PC-9 (cell line): Measurements from ENCODE around the gene PGS1. TPM values are rescaled to one million over a fixed set of nuclear protein-coding genes. Genes with fewer than 3 reads are reported as not detected.
A peak's percentile ranks its signal among the peaks of the same experiment; 100 is the strongest.

Source experiments
- BruUV-seq: library from RNA; stranded (reverse); fragments of 400-500 nt; replicated peaks from 2 replicates; lab custom pipeline; 2021; lab: Mats Ljungman, UMichigan
- CTCF ChIA-PET: fragments of 300-600 bp; sonication (Branson Sonifier 250); formaldehyde crosslinking; loops from one replicate; lab custom pipeline; 2022; ENCODE audit warnings: antibody characterized with exemption; lab: Charles Lee
- POLR2A ChIA-PET: fragments of 300-600 bp; sonication (Branson Sonifier 250); formaldehyde crosslinking; loops from one replicate; lab custom pipeline; 2022; ENCODE audit warnings: antibody characterized with exemption; ENCODE audit not compliant: unreplicated experiment; lab: Charles Lee
- DNase-seq, 2 experiments: peaks; one replicate each; pipeline versions ENCODE4 v3.0.0 to v3.0.0-alpha.2; 2015 to 2022; ENCODE audit warnings: mixed read lengths in 1 of 2
- H2AFZ ChIP-seq: fragments of 200-600 bp; sonication (generic); 2 replicates; pipeline ENCODE4 v1.8.1; 2017; ENCODE audit warnings: antibody characterized with exemption
- H3F3A ChIP-seq: fragments of 200-600 bp; sonication (generic); 2 replicates; pipeline ENCODE4 v1.8.1; 2017; ENCODE audit warnings: antibody characterized with exemption, mild to moderate bottlenecking, low read depth; ENCODE audit not compliant: insufficient read depth
- H3K27ac ChIP-seq: fragments of 200-600 bp; sonication (generic); 2 replicates; pipeline ENCODE4 v1.6.1; 2016; ENCODE audit warnings: mixed run types
- H3K27me3 ChIP-seq: fragments of 200-600 bp; sonication (generic); 2 replicates; pipeline ENCODE4 v1.6.1; 2016; ENCODE audit warnings: low read depth, mixed run types; ENCODE audit not compliant: insufficient read depth
- H3K36me3 ChIP-seq: fragments of 200-600 bp; sonication (generic); 2 replicates; pipeline ENCODE4 v1.6.1; 2016; ENCODE audit warnings: low read depth, mixed run types
- H3K4me1 ChIP-seq: fragments of 200-600 bp; sonication (generic); replicated peaks from 2 replicates; pipeline ENCODE4 v1.6.1; 2016; ENCODE audit warnings: mixed run types; ENCODE audit not compliant: insufficient read depth
- H3K4me2 ChIP-seq: fragments of 200-600 bp; sonication (generic); 2 replicates; pipeline ENCODE4 v1.6.1; 2017; ENCODE audit warnings: mixed run types
- H3K4me3 ChIP-seq: fragments of 200-600 bp; sonication (generic); 2 replicates; pipeline ENCODE4 v1.6.1; 2016; ENCODE audit warnings: mixed run types
- H3K79me2 ChIP-seq: fragments of 200-600 bp; sonication (generic); 2 replicates; pipeline ENCODE4 v1.6.1; 2017; ENCODE audit warnings: low read depth, mixed run types
- H3K9me2 ChIP-seq: fragments of 200-600 bp; sonication (generic); 2 replicates; pipeline ENCODE4 v1.8.1; 2017; ENCODE audit warnings: mild to moderate bottlenecking; ENCODE audit not compliant: insufficient read depth
- H3K9me3 ChIP-seq: fragments of 200-600 bp; sonication (generic); 2 replicates; pipeline ENCODE4 v1.8.1; 2016; ENCODE audit warnings: low read depth; ENCODE audit not compliant: insufficient read depth
- H4K20me1 ChIP-seq: fragments of 200-600 bp; sonication (generic); 2 replicates; pipeline ENCODE4 v1.8.1; 2017; ENCODE audit not compliant: insufficient read depth
- EZH2 ChIP-seq: fragments of 200-600 bp; sonication (generic); IDR thresholded peaks from 2 replicates; pipeline ENCODE4 v1.8.0; 2017; ENCODE audit warnings: antibody characterized with exemption, low read depth
- intact Hi-C: fragments of 100-400 bp; cut with micrococcal nuclease; formaldehyde crosslinking; loops from one replicate; pipeline ENCODE4 v1.10.0; 2022; ENCODE audit not compliant: unreplicated experiment
- total RNA-seq: library from RNA; stranded (reverse); gene quantifications from 2 replicates; pipeline ENCODE4 v1.2.3, GENCODE V29; 2021
- TF ChIP-seq, protein P1 (sequence below): fragments of 200-600 bp; sonication (generic); conservative IDR thresholded peaks from 2 replicates; pipeline ENCODE4 v1.6.1; 2017; ENCODE audit warnings: mixed run types, antibody characterized with exemption, mild to moderate bottlenecking, moderate library complexity

The PGS1 gene
- total RNA-seq, 1 experiment from 2014 or later: 40.2 TPM

DNA sequence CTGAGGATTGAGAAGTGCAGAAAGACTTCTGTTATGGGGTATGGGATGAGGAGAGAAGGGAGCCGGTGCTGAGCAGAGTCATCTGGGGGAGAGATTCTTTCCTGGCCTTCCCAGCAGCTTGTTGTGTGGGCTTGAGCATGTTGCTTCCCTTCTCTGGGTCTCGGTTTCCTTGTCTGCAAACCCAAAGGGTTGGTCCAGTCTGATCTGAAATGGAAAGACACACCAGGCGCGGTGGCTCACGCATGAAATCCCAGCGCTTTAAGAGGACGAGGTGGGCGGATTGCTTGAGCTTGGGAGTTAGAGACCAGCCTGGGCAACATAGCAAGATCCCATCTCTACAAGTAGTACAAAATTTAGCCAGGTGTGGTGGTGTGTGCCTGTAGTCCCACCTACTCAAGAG is 24.6 kb upstream of the PGS1 start:
- peaks cover 40% of the 10 kb centered on the region for H3K4me1 ChIP-seq
- H3K4me3 ChIP-seq: peak overlapping the region; percentile 55; the same call in 1 of the 2 replicates
- ChIA-PET POLR2A (interaction anchor here (0.6 kb wide), 1 partner anchor 269 kb away, joined by 3 read pairs; no protein-coding TSS in a partner anchor), CTCF (no interaction called here)
- H3K9me3 ChIP-seq: no peaks in the 10 kb centered on the region
- no peak overlapping the region for H2AFZ ChIP-seq
- H3K36me3 ChIP-seq: no peaks in the 10 kb centered on the region; the same call in 1 of the 2 replicates
- H3K27me3 ChIP-seq: no peaks in the 10 kb centered on the region
- peaks cover 32% of the 10 kb centered on the region for H3K79me2 ChIP-seq
- peak overlapping the region; percentile 78 for H3K4me2 ChIP-seq
- peaks cover 32% of the 10 kb centered on the region; the same call in 1 of the 2 replicates for H3F3A ChIP-seq
- peaks cover 21% of the 10 kb centered on the region for H4K20me1 ChIP-seq
- DNase-seq: no peak
- H3K9me2 ChIP-seq: no peaks in the 10 kb centered on the region
- TSS peak; percentile 73 for BruUV-seq
- intact Hi-C loops: no loop called here
- H3K27ac ChIP-seq: peak overlapping the region; percentile 65
- TF ChIP-seq EZH2: no peak
- TF ChIP-seq, protein P1, sequence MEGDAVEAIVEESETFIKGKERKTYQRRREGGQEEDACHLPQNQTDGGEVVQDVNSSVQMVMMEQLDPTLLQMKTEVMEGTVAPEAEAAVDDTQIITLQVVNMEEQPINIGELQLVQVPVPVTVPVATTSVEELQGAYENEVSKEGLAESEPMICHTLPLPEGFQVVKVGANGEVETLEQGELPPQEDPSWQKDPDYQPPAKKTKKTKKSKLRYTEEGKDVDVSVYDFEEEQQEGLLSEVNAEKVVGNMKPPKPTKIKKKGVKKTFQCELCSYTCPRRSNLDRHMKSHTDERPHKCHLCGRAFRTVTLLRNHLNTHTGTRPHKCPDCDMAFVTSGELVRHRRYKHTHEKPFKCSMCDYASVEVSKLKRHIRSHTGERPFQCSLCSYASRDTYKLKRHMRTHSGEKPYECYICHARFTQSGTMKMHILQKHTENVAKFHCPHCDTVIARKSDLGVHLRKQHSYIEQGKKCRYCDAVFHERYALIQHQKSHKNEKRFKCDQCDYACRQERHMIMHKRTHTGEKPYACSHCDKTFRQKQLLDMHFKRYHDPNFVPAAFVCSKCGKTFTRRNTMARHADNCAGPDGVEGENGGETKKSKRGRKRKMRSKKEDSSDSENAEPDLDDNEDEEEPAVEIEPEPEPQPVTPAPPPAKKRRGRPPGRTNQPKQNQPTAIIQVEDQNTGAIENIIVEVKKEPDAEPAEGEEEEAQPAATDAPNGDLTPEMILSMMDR: no peak

DNA sequence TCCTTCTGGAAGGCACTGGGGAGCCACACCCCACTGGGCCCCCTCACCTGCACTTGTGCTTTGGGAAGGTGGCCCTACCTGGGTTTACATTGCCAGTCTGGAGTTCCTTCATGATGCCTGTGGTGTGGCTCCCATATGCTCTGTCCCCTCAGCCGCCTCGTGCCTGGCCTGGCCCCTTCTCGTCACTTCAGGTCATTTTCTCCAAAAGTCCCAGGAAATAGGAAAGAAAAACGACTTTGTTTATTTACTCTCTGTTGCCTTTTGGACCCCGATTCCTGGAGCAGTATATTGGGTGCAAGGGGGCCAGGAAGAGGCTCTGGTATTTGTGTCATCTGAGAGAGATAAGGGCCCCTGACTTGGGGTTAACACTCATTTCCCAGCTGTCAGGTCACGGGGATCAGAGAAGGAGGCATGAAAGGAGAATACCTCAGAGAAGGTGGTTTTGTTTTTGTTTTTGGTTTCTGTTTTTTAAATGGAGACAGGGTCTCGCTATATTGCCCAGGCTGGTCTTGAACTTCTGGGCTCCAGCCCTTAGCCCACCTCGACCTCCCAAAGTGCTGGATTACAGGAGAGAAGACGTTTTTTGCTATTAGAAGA is 23.3 kb upstream of the PGS1 start:
- ChIA-PET CTCF (interaction anchor here (0.6 kb wide), 1 partner anchor 100 kb away, joined by 3 read pairs; no protein-coding TSS in a partner anchor), POLR2A (no interaction called here)
- no peak overlapping the region for H2AFZ ChIP-seq
- H3K79me2 ChIP-seq: peaks cover 40% of the 10 kb centered on the region
- H3K9me2 ChIP-seq: no peaks in the 10 kb centered on the region
- H3K4me2 ChIP-seq: no peak overlapping the region
- BruUV-seq: no TSS peak
- no peaks in the 10 kb centered on the region for H3K9me3 ChIP-seq
- peaks cover 22% of the 10 kb centered on the region for H4K20me1 ChIP-seq
- H3K4me1 ChIP-seq: peaks cover 40% of the 10 kb centered on the region
- H3K4me3 ChIP-seq: no peak overlapping the region
- intact Hi-C loops: no loop called here
- TF ChIP-seq, protein P1: no peak
- no peak for TF ChIP-seq EZH2
- H3K27ac ChIP-seq: no peak overlapping the region
- no peak for DNase-seq
- peaks cover 32% of the 10 kb centered on the region; the same call in 1 of the 2 replicates for H3F3A ChIP-seq
- no peaks in the 10 kb centered on the region; the same call in 1 of the 2 replicates for H3K36me3 ChIP-seq
- no peaks in the 10 kb centered on the region for H3K27me3 ChIP-seq

DNA sequence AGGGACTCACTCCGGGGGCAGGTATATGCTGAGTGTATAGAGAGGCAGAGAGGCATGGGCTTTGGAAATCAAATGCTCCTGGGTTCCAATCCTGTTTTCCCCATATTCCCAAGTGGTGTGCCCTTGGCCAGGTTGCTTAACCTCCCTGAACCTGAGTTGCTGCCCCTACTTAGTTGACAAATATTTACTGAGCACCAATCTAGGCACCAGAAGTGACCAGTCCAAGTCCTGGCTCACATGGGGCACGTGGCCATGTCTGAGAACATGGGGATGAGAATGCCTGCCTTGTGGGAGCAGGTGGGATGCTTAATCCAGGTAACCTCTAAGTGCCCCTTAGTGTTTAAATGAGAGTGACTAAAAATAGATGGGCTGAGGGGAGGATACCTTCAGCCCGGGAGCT is 22.7 kb upstream of the PGS1 start:
- H3K27ac ChIP-seq: no peak overlapping the region
- no peak overlapping the region for H2AFZ ChIP-seq
- peaks cover 32% of the 10 kb centered on the region; the same call in 1 of the 2 replicates for H3F3A ChIP-seq
- no TSS peak for BruUV-seq
- H3K27me3 ChIP-seq: no peaks in the 10 kb centered on the region
- no peaks in the 10 kb centered on the region for H3K9me2 ChIP-seq
- H3K9me3 ChIP-seq: no peaks in the 10 kb centered on the region
- no peak overlapping the region for H3K4me3 ChIP-seq
- ChIA-PET POLR2A (no interaction called here), CTCF (interaction anchor here (0.6 kb wide), 1 partner anchor 100 kb away, joined by 3 read pairs; no protein-coding TSS in a partner anchor)
- DNase-seq: no peak
- no peaks in the 10 kb centered on the region; the same call in 1 of the 2 replicates for H3K36me3 ChIP-seq
- TF ChIP-seq EZH2: no peak
- TF ChIP-seq, protein P1: no peak
- intact Hi-C loops: no loop called here
- peaks cover 22% of the 10 kb centered on the region for H4K20me1 ChIP-seq
- peaks cover 40% of the 10 kb centered on the region for H3K4me1 ChIP-seq
- peaks cover 40% of the 10 kb centered on the region for H3K79me2 ChIP-seq
- H3K4me2 ChIP-seq: no peak overlapping the region
